Kidney epithelial cell (primary cell): ENCODE results near the gene TMEM154. TPM values are rescaled to one million over a fixed set of nuclear protein-coding genes. Genes with fewer than 3 reads are reported as not detected.

Source experiments
- DNase-seq: peaks from one replicate; pipeline ENCODE4 v3.0.0-alpha.2; 2010; ENCODE audit warnings: low read depth
- H3K27me3 ChIP-seq: 2 replicates; pipeline ENCODE4 v1.6.0; 2011; ENCODE audit warnings: low read length; ENCODE audit not compliant: control insufficient read depth, insufficient read depth
- H3K36me3 ChIP-seq: 2 replicates; pipeline ENCODE4 v1.5.1; 2011; ENCODE audit warnings: low read length; ENCODE audit not compliant: control insufficient read depth, insufficient read depth
- H3K4me3 ChIP-seq: 2 replicates; pipeline ENCODE4 v1.5.1; 2011; ENCODE audit warnings: low read depth, mild to moderate bottlenecking, control low read depth, low read length
- total RNA-seq: library from RNA; depleted of rRNA; stranded (reverse); fragments of >200 nt; gene quantifications from 2 replicates; pipeline ENCODE4 v1.2.3, GENCODE V29; 2015
- TF ChIP-seq, protein P1 (sequence below): IDR thresholded peaks from 2 replicates; pipeline ENCODE4 v1.5.1; 2011; ENCODE audit warnings: mild to moderate bottlenecking, moderate library complexity, low read length, control low read depth, inconsistent platforms; ENCODE audit not compliant: insufficient read depth, poor library complexity, severe bottlenecking

TMEM154 gene
- total RNA-seq, 1 donor from 2014 or later, result 20.8 TPM

DNA sequence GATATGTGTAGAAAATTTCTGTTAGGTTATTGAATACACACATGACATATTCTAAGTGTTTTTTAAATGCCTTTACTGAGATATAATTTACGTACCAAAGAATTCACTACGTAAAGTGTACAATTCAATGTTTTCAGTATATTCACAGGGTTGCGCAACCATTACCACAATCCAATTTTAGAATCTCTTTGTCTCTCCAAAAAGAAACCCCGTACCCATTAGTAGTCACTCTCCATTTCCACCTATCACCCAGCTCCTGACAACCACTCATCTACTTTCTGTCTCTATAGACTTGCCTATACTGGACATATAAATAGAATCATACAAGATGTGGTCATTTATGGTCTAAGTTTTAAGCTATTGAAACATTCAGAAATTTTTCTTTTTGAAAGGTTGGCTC lies 90.9 kb downstream of the TMEM154 start:
- Histone ChIP-seq H3K4me3 (no peak overlapping the region), H3K27me3 (no peaks in the 10 kb centered on the region), H3K36me3 (no peaks in the 10 kb centered on the region)
- TF ChIP-seq, protein P1, sequence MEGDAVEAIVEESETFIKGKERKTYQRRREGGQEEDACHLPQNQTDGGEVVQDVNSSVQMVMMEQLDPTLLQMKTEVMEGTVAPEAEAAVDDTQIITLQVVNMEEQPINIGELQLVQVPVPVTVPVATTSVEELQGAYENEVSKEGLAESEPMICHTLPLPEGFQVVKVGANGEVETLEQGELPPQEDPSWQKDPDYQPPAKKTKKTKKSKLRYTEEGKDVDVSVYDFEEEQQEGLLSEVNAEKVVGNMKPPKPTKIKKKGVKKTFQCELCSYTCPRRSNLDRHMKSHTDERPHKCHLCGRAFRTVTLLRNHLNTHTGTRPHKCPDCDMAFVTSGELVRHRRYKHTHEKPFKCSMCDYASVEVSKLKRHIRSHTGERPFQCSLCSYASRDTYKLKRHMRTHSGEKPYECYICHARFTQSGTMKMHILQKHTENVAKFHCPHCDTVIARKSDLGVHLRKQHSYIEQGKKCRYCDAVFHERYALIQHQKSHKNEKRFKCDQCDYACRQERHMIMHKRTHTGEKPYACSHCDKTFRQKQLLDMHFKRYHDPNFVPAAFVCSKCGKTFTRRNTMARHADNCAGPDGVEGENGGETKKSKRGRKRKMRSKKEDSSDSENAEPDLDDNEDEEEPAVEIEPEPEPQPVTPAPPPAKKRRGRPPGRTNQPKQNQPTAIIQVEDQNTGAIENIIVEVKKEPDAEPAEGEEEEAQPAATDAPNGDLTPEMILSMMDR, result no peak
- DNase-seq, result no peak

DNA sequence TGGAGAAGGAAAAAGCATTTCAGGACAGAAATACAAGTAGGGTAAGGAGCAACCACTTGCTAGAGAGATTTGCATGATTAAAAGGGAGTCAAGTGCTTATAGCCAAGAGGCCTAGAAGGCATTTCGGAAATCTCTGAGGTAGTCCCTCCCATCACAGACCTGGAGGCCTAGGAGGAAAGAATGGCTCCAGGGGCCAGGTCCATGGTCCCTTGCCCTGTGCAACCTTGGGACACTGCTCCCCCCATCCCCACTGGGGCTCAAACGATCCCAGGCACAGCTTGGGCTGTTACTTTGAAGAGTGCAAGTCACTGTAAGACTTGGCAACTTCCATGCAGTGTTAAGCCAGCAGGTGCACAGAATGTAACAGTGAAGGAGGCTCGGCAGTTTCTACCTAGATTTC lies 92.7 kb downstream of the TMEM154 start:
- Histone ChIP-seq H3K36me3 (no peaks in the 10 kb centered on the region), H3K27me3 (no peaks in the 10 kb centered on the region), H3K4me3 (no peak overlapping the region)
- DNase-seq, result no peak
- TF ChIP-seq, protein P1, result no peak

DNA sequence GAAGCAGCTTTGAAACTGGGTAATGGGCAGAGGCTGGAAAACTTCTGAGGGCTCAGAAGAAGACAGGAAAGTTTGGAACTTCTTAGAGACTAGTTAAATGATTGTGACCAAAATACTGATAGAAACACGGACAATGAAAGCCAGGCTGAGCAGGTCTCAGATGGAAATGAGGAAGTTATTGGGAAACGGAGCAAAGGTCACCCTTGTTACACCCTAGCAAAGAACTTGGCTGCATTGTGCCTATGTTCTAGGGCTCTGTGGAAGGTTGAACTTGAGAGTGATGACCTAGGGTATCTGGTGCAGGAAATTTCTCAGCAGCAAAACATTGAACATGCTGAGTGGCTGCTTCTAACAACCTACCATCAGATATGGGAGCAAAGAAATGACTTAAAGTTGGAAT lies 93.1 kb downstream of the TMEM154 start:
- Histone ChIP-seq H3K27me3 (no peaks in the 10 kb centered on the region), H3K36me3 (no peaks in the 10 kb centered on the region), H3K4me3 (no peak overlapping the region)
- DNase-seq, result no peak
- TF ChIP-seq, protein P1, result no peak

DNA sequence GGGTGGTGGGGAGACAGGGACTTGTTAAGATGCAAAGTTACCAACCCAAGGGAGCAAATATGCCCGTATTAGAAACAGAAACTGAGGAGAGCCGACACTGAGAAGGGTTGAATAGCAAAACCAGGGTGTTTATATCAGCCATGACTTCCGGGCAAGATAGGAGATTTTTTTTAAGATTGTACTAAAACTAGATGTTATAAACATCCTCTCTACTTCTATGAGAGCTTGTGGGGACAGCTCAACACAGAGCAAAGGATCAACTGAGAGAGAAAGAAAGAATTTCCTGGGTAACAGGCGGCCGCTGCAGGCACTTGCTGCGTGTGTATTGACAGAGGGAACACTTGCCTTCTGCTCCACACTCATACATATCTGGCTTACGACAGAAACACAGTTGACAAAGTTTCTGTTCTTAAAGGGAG lies 94.8 kb downstream of the TMEM154 start:
- TF ChIP-seq, protein P1, result no peak
- Histone ChIP-seq H3K36me3 (no peaks in the 10 kb centered on the region), H3K4me3 (no peak overlapping the region), H3K27me3 (no peaks in the 10 kb centered on the region)
- DNase-seq, result no peak

DNA sequence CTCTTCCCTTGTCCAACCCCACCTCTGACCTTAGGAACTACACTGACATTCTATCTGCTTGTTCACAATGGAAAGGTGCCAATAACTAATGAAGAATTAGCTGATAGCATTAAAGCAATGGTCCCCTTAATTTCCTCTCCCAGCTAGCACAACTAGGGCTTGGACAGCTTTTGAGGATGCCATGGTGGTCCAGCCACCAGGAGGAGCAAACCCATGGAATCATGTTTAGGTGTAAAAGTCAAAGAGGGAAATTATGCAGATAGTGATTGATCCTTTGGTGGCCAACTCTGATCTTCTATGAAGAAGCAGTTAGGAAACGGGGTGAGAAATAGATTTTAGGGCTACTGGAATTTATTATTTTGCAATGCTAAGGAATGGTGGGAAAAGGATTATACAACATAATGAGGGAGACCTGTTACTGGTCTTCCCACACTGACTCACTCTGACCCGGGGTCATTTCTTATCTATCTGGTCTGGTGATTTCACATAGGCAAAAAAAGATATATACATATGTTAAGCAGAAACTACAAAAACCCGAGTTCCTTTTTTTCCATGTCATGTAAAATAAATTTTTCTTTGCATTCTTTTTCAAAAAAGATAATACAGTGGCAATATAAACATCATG lies 98.1 kb downstream of the TMEM154 start:
- no peak overlapping the region for H3K4me3 ChIP-seq
- TF ChIP-seq, protein P1, result no peak
- H3K27me3 ChIP-seq, result no peaks in the 10 kb centered on the region
- no peak for DNase-seq
- H3K36me3 ChIP-seq, result no peaks in the 10 kb centered on the region

DNA sequence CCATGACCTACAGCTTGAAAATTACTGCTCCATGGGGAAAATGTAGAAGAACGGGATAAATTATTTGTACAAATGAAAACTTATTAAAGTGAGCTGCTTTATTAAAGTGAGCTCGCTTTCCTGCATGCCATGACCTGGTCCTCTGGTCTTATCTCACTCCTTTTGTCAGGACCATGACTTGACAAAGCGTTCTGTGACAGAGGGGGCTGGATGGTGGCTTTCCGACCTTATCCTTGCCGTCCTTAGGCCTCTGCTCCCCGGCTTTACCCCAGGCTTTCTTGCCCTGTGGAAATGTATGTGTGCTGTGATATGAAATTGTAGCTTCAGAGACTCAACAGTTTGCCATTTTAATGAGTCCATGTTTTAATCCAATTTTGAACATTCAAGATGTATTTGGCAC lies 99.9 kb downstream of the TMEM154 start:
- no peak for DNase-seq
- Histone ChIP-seq H3K36me3 (no peaks in the 10 kb centered on the region), H3K4me3 (no peak overlapping the region), H3K27me3 (no peaks in the 10 kb centered on the region)
- TF ChIP-seq, protein P1, result no peak
